BE2C (cell line): ENCODE data around the gene RASGEF1C.

Experiments used
- DNase-seq: peaks from one replicate; pipeline ENCODE4 v3.0.0-alpha.2; 2020
- H3K27me3 ChIP-seq: fragments of 250-450 bp; sonication (Bioruptor Pico); 2 replicates; pipeline ENCODE4 v1.5.1; 2020; ENCODE audit warnings: mild to moderate bottlenecking
- H3K36me3 ChIP-seq: fragments of 250-450 bp; sonication (Bioruptor Pico); 2 replicates; pipeline ENCODE4 v1.5.1; 2020; ENCODE audit warnings: mild to moderate bottlenecking
- H3K4me1 ChIP-seq: fragments of 250-450 bp; sonication (Bioruptor Pico); 2 replicates; pipeline ENCODE4 v1.5.1; 2020
- H3K4me3 ChIP-seq: 2 replicates; pipeline ENCODE4 v1.5.1; 2011; ENCODE audit warnings: low read depth, low read length
- H3K9me3 ChIP-seq: fragments of 250-450 bp; sonication (Bioruptor Pico); 2 replicates; pipeline ENCODE4 v1.5.1; 2020
- CTCF ChIP-seq: IDR thresholded peaks from 2 replicates; pipeline ENCODE4 v1.5.1; 2012; ENCODE audit warnings: mild to moderate bottlenecking, low read depth, low read length

Gene RASGEF1C

GRCh38 chr5:180122875-180123274, 86.1 kb downstream of the RASGEF1C start:
- H3K4me1 ChIP-seq: no peaks in the 10 kb centered on the region
- H3K27me3 ChIP-seq: peaks cover 37% of the 10 kb centered on the region
- no peak overlapping the region for H3K4me3 ChIP-seq
- DNase-seq: no peak
- no peaks in the 10 kb centered on the region for H3K9me3 ChIP-seq
- H3K36me3 ChIP-seq: no peaks in the 10 kb centered on the region
- TF ChIP-seq CTCF: no peak

GRCh38 chr5:180121826-180122413, 87.1 kb downstream of the RASGEF1C start:
- Histone ChIP-seq H3K36me3 (no peaks in the 10 kb centered on the region), H3K4me1 (no peaks in the 10 kb centered on the region), H3K9me3 (no peaks in the 10 kb centered on the region), H3K27me3 (peaks cover 37% of the 10 kb centered on the region), H3K4me3 (no peak overlapping the region)
- TF ChIP-seq CTCF: no peak
- DNase-seq: no peak

GRCh38 chr5:180120237-180121101, 88.5 kb downstream of the RASGEF1C start:
- TF ChIP-seq CTCF: no peak
- no peak overlapping the region for H3K4me3 ChIP-seq
- H3K4me1 ChIP-seq: no peaks in the 10 kb centered on the region
- H3K9me3 ChIP-seq: no peaks in the 10 kb centered on the region
- no peak for DNase-seq
- H3K36me3 ChIP-seq: no peaks in the 10 kb centered on the region
- H3K27me3 ChIP-seq: peaks cover 24% of the 10 kb centered on the region

GRCh38 chr5:180119903-180120236, 89.1 kb downstream of the RASGEF1C start:
- Histone ChIP-seq H3K4me3 (no peak overlapping the region), H3K36me3 (no peaks in the 10 kb centered on the region), H3K27me3 (peaks cover 18% of the 10 kb centered on the region), H3K9me3 (no peaks in the 10 kb centered on the region), H3K4me1 (no peaks in the 10 kb centered on the region)
- DNase-seq: no peak
- no peak for TF ChIP-seq CTCF

GRCh38 chr5:180119031-180119902, 89.7 kb downstream of the RASGEF1C start:
- Histone ChIP-seq H3K36me3 (no peaks in the 10 kb centered on the region), H3K9me3 (no peaks in the 10 kb centered on the region), H3K27me3 (peaks cover 12% of the 10 kb centered on the region), H3K4me3 (no peak overlapping the region), H3K4me1 (no peaks in the 10 kb centered on the region)
- DNase-seq: no peak
- no peak for TF ChIP-seq CTCF
